IPS-20b (cell line): ENCODE measurements around the gene CHRNA10.

Experiments used
- H3K27ac ChIP-seq: one replicate; pipeline ENCODE4 v1.5.1; 2013; ENCODE audit warnings: low read length
- H3K27me3 ChIP-seq: 2 replicates; pipeline ENCODE4 v1.6.1; 2013; ENCODE audit warnings: mild to moderate bottlenecking, low read length, inconsistent platforms; ENCODE audit not compliant: insufficient read depth
- H3K36me3 ChIP-seq: 2 replicates; pipeline ENCODE4 v1.6.1; 2013; ENCODE audit warnings: low read depth, mild to moderate bottlenecking, inconsistent platforms, low read length, moderate library complexity; ENCODE audit not compliant: insufficient read depth
- H3K4me1 ChIP-seq: 2 replicates; pipeline ENCODE4 v1.6.1; 2013; ENCODE audit warnings: mild to moderate bottlenecking, control low read depth, inconsistent platforms, low read length, moderate library complexity; ENCODE audit not compliant: insufficient read depth
- H3K4me3 ChIP-seq: 2 replicates; pipeline ENCODE4 v1.5.1; 2013; ENCODE audit warnings: mild to moderate bottlenecking, low read length, inconsistent platforms
- H3K9ac ChIP-seq: 2 replicates; pipeline ENCODE4 v1.6.1; 2013; ENCODE audit warnings: low read depth, mild to moderate bottlenecking, inconsistent platforms, low read length, moderate library complexity
- H3K9me3 ChIP-seq: 2 replicates; pipeline ENCODE4 v1.6.1; 2013; ENCODE audit warnings: mild to moderate bottlenecking, low read depth, low read length, inconsistent platforms; ENCODE audit not compliant: insufficient read depth

The CHRNA10 gene

DNA sequence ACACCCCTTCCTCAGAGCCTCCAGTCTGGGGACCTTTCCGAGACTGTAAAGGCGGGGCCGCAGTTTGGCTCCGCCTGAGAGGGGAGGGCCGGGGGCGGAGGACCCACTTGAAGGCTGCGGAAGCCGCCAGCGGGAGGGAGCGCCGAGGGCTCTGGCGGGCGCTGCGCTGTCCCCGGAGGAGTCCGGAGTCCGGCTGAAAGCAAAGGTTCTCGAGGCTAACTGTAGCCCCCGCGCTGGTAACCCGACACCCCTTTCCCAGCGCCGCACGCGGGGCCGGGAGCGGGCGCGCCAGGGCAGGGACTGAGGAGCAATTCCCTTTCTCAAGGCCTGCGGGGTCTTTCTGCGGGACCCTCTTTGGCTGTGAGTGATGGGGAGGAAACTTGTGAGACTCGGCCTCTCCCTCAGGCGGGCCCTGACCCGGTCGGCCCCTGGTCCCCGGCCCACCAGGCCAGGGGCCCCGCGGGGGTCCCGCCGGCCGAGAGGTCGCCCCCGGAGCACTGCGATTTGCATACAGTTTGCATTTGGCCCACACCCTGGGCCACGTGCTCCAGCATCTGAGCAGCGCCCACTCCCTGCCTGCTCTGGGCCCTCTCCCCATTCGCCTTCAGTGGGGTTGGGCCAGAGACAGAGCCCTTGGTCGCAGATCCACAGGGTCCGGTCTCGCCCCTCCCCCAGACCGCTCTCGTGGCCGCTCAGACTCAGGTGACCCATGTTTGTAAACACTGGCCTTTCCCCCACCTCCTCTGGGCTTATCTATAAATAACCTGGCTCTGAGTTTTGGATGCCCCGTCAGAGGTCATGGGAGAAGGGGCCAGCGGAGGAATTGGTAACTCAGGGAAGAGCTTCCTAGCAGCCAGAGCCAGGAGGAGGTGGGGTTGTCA is 28.9 kb downstream of the CHRNA10 start:
- Histone ChIP-seq H3K4me3 (peak overlapping the region; percentile 67), H3K4me1 (no peaks in the 10 kb centered on the region; the same call in 1 of the 2 replicates), H3K9ac (peak overlapping the region; percentile 79), H3K27me3 (peaks cover 8% of the 10 kb centered on the region; the same call in 1 of the 2 replicates), H3K27ac (peak overlapping the region; percentile 27), H3K9me3 (no peaks in the 10 kb centered on the region; the same call in 1 of the 2 replicates), H3K36me3 (no peaks in the 10 kb centered on the region)

DNA sequence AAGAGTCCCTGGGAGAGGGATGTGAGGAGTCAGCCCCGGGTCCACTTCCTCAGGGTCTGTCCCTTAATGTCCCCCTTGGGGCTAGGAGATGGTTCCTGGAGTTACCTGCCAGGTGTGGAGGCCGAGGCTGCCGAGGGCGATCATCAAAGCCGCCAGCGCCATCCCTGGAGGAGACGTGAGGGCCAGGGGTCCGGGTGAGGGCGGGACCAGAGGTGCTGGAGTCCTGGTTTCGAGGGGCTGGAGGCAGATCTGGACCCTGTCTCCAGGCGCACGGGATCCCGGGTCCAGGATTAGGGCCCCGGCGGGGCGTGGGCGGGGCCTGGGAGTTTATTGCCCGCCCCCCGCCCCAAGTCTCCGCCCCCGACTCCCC is 29.5 kb downstream of the CHRNA10 start, which contains the start of gene ART5:
Gene ART5, minus strand, starts transcription at position 292 of the 370 bp plus-strand sequence. Its CDS starts 130 bp downstream, at position 162.
- H3K36me3 ChIP-seq, result no peaks in the 10 kb centered on the region
- H3K27me3 ChIP-seq, result peaks cover 8% of the 10 kb centered on the region; the same call in 1 of the 2 replicates
- H3K9ac ChIP-seq, result peak within 1 kb of the TSS; percentile 79
- no peaks in the 10 kb centered on the region; the same call in 1 of the 2 replicates for H3K4me1 ChIP-seq
- peak within 1 kb of the TSS; percentile 67 for H3K4me3 ChIP-seq
- H3K27ac ChIP-seq, result peak within 1 kb of the TSS; percentile 27
- no peaks in the 10 kb centered on the region; the same call in 1 of the 2 replicates for H3K9me3 ChIP-seq

DNA sequence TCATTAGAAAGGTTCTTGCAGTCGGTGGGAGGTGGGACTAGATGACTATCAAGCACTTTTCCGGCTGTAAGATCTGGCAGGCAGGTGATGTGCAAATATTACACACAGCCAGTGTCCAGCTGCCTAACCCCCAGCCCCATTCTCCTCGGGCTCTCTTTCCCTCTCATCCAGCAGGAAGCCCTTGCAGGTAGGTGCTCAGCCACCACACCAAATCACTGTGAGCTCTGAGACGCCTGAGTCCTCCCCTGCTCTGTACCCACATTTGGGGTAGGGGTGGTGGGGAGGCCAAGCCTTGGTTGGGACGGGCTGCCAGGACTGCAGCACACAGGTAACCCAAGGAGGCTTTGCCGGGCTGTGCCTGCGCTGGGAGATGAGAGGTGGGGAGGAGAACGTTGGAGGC is 30.0 kb downstream of the CHRNA10 start:
- Histone ChIP-seq H3K9me3 (no peaks in the 10 kb centered on the region; the same call in 1 of the 2 replicates), H3K9ac (peak overlapping the region; percentile 23; the same call in 1 of the 2 replicates), H3K4me1 (no peaks in the 10 kb centered on the region; the same call in 1 of the 2 replicates), H3K4me3 (peak overlapping the region; percentile 67), H3K27me3 (peaks cover 8% of the 10 kb centered on the region; the same call in 1 of the 2 replicates), H3K27ac (no peak overlapping the region), H3K36me3 (no peaks in the 10 kb centered on the region)

DNA sequence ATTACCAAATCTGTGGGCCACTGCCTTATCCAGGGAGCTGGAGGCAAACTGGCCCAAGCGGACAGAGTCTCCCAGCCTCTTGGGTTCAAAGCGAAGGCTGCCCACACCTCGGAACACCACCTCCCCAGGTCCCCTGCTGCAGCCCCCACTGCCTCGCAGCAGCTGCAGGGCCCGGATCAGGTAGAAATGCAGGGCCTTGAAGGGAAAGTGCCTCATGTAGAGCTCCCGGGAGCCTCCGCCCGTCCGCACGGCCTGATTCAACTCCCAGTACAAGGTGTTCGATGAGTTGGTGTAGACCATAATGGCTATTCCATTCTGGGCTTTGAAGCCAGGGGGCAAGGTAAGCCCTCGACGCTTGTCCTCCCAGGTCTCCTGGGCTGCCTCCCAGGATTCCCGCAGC is 31.3 kb downstream of the CHRNA10 start:
- Histone ChIP-seq H3K27me3 (peaks cover 8% of the 10 kb centered on the region; the same call in 1 of the 2 replicates), H3K4me1 (no peaks in the 10 kb centered on the region; the same call in 1 of the 2 replicates), H3K9me3 (no peaks in the 10 kb centered on the region), H3K9ac (no peak overlapping the region), H3K4me3 (no peak overlapping the region), H3K27ac (no peak overlapping the region), H3K36me3 (no peaks in the 10 kb centered on the region)

DNA sequence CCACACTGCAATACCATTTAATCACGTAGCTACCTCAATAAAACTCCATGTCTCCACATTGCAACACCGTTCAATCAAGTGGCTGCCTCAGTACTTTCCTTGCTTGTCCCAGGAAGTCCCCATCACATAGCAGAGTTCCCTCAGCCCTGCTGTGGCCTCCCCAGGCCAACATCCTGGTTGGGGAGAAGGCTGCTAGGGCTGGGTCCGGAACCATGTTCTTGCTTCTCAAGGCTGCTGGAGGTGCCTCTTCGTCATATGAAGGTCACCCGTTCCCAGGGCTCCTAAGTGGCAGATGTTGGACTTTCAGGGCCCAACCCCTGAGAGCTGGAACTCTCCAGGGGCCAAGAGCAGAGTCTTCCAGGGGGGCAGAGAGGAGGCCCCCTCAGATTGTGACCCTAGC is 32.7 kb downstream of the CHRNA10 start:
- Histone ChIP-seq H3K27me3 (peaks cover 8% of the 10 kb centered on the region; the same call in 1 of the 2 replicates), H3K36me3 (no peaks in the 10 kb centered on the region), H3K9me3 (no peaks in the 10 kb centered on the region), H3K9ac (no peak overlapping the region), H3K4me3 (no peak overlapping the region), H3K27ac (no peak overlapping the region), H3K4me1 (no peaks in the 10 kb centered on the region; the same call in 1 of the 2 replicates)

DNA sequence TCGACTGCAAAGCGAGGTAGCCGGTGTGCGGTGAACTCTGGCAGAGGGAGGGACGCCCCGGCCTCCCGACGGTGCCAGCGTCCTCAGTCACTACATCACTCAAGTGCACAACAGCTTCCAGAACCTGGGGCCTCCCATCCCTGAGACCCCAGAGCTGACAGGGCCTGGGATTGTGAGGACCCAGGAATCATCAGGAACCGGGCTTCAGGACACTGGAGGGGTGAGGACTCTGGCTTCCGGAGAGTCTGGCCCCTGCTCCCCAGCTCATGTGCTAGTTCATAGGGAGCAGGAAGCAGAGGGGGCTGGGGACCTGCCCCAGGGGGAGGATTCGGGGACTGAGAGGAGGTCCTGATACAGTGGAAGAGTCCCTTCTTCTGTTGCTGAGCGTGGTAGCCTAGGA is 34.0 kb downstream of the CHRNA10 start:
- Histone ChIP-seq H3K9me3 (no peaks in the 10 kb centered on the region), H3K4me1 (no peaks in the 10 kb centered on the region), H3K27me3 (peaks cover 8% of the 10 kb centered on the region; the same call in 1 of the 2 replicates), H3K4me3 (no peak overlapping the region), H3K9ac (no peak overlapping the region), H3K36me3 (no peaks in the 10 kb centered on the region), H3K27ac (no peak overlapping the region)

DNA sequence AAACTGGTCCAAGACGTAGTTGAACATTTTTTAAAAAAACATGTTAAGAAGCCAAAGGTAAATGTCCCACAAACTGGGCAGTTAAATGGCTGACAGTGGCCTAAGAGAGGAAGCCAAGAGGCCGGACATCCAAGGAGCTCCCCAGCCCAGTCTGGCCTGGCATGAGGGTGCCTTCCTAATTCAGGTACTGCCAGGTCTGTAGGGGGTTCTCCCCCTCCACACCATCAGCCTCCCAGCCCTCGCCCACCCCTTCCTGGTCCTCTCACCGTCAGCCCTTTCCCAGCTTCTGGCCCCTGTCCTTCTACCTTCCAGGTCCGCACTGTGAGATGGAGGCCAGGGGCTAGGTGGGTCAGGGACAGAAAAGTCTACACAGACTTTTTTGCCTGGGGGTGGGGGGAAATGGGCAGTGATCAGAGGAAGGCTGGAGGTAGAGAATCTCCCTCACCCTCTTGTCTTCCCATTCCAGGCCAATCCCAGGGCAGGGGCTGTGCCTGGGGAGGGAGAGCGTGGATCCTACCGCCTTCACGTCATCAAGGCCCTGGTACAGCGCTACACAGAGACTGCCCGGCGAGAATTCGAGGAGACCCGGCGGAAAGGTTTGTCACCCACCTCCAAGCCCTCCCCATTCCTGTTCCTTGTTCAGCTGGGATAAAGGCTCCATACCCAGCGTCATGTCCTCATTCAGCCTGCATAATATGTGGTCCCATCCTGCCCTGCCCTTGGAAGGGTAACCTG is 35.4 kb downstream of the CHRNA10 start:
- no peak overlapping the region for H3K9ac ChIP-seq
- no peak overlapping the region for H3K27ac ChIP-seq
- no peaks in the 10 kb centered on the region for H3K36me3 ChIP-seq
- no peaks in the 10 kb centered on the region for H3K4me1 ChIP-seq
- peaks cover under 1% of the 10 kb centered on the region; the same call in 1 of the 2 replicates for H3K27me3 ChIP-seq
- H3K9me3 ChIP-seq, result no peaks in the 10 kb centered on the region
- no peak overlapping the region for H3K4me3 ChIP-seq

DNA sequence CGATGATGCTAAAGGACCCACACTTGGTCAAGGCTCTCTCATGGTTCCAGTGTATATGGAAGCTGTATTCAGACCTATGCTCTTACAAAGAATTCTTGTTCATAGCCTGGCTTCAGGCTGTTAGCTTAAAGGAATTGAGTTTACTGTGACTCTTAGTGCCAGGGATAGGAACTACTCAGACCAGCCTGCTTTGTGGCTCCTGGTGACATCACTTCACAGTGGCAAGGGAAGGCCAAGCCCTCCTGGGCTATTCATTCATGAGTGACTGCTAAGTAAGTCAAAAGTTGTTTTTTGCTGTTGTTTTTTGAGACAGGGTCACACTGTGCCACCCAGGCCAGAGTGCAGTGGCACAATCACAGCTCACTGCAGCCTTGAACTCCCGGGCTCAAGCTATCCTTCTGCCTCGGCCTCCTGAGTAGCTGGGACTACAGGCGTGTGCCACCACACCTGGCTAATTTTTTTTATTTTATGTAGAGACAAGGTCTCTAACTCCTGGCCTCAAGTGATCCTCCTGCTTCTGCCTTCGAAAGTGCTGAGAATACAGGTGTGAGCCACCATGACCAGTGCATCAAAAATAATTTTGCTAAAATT is 39.0 kb downstream of the CHRNA10 start:
- Histone ChIP-seq H3K4me3 (no peak overlapping the region), H3K36me3 (no peaks in the 10 kb centered on the region), H3K9me3 (no peaks in the 10 kb centered on the region), H3K4me1 (no peaks in the 10 kb centered on the region), H3K9ac (no peak overlapping the region), H3K27me3 (no peaks in the 10 kb centered on the region), H3K27ac (no peak overlapping the region)

DNA sequence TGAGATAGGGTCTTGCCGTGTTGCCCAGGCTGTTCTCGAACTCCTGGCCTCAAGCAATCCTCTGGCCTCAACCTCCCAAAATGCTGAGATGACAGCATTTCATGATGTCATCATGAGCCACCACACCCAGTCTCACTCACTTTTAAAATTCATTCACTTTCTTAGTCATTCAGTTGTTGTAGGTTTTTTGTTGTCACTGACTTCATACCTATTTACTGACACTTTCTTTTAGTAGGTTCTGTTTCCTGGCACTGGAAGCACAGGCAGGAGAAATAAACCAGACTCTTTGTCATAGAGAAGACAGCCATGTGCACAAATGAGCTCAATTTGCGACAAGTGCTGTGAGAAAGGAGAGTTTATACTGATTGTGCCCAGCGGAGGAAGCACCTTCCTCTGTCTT is 39.9 kb downstream of the CHRNA10 start:
- H3K9ac ChIP-seq, result no peak overlapping the region
- no peaks in the 10 kb centered on the region for H3K9me3 ChIP-seq
- H3K4me3 ChIP-seq, result no peak overlapping the region
- no peak overlapping the region for H3K27ac ChIP-seq
- no peaks in the 10 kb centered on the region for H3K27me3 ChIP-seq
- H3K4me1 ChIP-seq, result no peaks in the 10 kb centered on the region
- no peaks in the 10 kb centered on the region for H3K36me3 ChIP-seq

DNA sequence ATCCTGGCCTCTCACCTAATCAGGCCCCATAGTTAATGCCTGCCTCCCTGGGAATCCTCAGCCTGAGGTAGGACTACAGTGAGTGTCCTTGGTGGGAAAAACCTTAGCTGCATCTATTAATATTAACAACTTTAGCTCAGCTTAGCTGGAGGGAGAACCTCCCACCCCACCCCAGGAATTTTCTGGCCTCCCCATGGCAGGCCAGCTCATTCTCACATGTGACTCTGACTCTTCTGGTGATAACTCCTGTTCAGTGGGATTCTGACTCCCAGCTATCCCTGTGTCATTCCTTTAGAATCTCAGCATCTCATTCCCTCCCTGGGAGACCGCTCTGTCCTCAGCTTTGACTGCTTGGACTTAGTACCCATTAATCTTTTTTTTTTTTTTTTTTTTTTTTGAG is 43.9 kb downstream of the CHRNA10 start:
- Histone ChIP-seq H3K27ac (no peak overlapping the region), H3K36me3 (no peaks in the 10 kb centered on the region), H3K27me3 (no peaks in the 10 kb centered on the region), H3K4me1 (no peaks in the 10 kb centered on the region), H3K4me3 (no peak overlapping the region), H3K9me3 (no peaks in the 10 kb centered on the region), H3K9ac (no peak overlapping the region)

DNA sequence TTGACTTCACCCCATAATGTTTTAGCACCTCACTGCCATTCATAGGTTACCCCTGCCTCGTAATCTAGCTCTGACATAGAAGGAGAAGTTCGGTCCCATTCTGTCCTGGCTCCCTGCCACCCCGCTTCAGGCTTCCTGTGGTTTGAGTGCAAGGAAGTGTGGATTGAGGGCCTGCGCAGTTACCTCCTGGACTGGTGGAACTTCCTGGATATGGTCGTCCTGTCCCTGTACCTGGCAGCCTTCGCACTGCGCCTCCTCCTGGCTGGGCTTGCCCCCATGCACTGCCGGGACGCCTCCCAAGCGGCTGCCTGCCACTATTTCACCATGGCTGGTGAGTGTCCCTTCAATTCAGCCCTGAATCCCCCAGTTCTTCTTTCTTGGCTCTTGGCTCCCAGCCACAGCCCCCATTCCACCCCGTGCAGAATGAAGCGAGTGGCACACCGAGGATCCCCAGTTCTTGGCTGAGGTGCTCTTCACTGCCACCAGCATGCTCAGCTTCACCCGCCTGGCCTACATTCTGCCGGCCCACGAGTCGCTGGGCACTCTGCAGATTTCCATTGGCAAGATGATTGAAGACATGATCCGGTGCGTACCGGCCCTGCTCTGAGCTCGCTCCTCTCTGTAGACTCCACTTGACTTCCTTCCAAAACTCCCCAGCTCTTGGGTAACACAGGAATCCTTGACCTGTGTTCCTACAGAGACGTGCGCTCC is 44.8 kb downstream of the CHRNA10 start:
- H3K27me3 ChIP-seq, result no peaks in the 10 kb centered on the region
- no peaks in the 10 kb centered on the region for H3K9me3 ChIP-seq
- H3K4me3 ChIP-seq, result no peak overlapping the region
- no peaks in the 10 kb centered on the region for H3K36me3 ChIP-seq
- H3K27ac ChIP-seq, result no peak overlapping the region
- H3K9ac ChIP-seq, result no peak overlapping the region
- no peaks in the 10 kb centered on the region for H3K4me1 ChIP-seq
